Esophagus squamous epithelium (tissue), 4 donors: ENCODE measurements around the gene POMP.

Experiments
- POLR2A ChIP-seq, 4 donors: fragments of 450-650 bp; IDR thresholded peaks; one replicate each; pipeline ENCODE4 v1.6.1; 2017; ENCODE audit warnings: antibody characterized with exemption in 4 of 4, mild to moderate bottlenecking in 4 of 4, moderate library complexity in 3 of 4
- TF ChIP-seq, protein P1 (sequence below), 6 experiments: fragments of 450-650 bp in 4 of 6; fragments of 200-600 bp in 2 of 6; sonication (generic) in 2 of 6; IDR thresholded peaks; one replicate each; pipeline ENCODE4 v1.5.1; 2016 to 2019; ENCODE audit warnings: antibody characterized with exemption in 6 of 6, mild to moderate bottlenecking in 4 of 6, moderate library complexity in 4 of 6

DNA sequence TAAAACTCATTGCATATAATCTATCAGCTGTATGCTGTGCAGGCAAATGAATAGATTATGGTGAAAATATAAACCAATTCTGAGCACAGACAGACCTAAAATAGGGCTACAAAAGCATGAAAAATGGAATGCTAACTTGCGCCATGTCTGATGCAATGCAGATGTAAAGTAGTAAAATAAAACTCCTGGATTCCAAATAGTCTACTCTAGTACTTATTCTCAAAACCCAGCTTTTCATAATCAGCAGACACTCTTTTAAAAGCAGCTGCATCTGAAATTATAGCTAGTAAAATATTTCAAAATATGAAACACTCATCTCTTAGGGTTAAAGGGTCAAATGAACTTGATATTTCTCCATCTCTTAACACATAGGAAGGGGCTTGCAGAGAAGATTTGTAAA, 4.7 kb upstream of the POMP start:
- TF ChIP-seq, protein P1, sequence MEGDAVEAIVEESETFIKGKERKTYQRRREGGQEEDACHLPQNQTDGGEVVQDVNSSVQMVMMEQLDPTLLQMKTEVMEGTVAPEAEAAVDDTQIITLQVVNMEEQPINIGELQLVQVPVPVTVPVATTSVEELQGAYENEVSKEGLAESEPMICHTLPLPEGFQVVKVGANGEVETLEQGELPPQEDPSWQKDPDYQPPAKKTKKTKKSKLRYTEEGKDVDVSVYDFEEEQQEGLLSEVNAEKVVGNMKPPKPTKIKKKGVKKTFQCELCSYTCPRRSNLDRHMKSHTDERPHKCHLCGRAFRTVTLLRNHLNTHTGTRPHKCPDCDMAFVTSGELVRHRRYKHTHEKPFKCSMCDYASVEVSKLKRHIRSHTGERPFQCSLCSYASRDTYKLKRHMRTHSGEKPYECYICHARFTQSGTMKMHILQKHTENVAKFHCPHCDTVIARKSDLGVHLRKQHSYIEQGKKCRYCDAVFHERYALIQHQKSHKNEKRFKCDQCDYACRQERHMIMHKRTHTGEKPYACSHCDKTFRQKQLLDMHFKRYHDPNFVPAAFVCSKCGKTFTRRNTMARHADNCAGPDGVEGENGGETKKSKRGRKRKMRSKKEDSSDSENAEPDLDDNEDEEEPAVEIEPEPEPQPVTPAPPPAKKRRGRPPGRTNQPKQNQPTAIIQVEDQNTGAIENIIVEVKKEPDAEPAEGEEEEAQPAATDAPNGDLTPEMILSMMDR (IDR thresholded peaks at IDR 0.05) = no peak
- no peak for TF ChIP-seq POLR2A (IDR thresholded peaks at IDR 0.05)
